ENCODE measurements around the gene CDC5L. TPM values are rescaled to one million over a fixed set of nuclear protein-coding genes. Genes with fewer than 3 reads are reported as not detected.

CDC5L gene
- total and polyA plus RNA-seq, 2 experiments from 2014 or later, result 27.0 to 32.5 TPM

GRCh38 chr6:44423306-44423705, 35.8 kb downstream of the CDC5L start:
- H3K27ac Mint-ChIP-seq, result no peak overlapping the region
- peaks cover 52% of the 10 kb centered on the region for H3K36me3 Mint-ChIP-seq (ENCODE audit: low read depth)
- Histone ChIP-seq H3F3A (replicated peaks; ENCODE audit: low read depth) (no peaks in the 10 kb centered on the region), H3K4me1 (ENCODE audit: insufficient read depth) (0 out of 2 replicates have a peak, but pooled peaks cover 6% of the 10 kb centered on the region), H3K79me2 (replicated peaks; ENCODE audit: insufficient read depth) (peaks cover 9% of the 10 kb centered on the region), H3K27ac (ENCODE audit: low read depth) (no peak overlapping the region), H3K9me2 (ENCODE audit: insufficient read depth) (no peaks in the 10 kb centered on the region), H3K36me3 (ENCODE audit: insufficient read depth) (peaks cover 53% of the 10 kb centered on the region), H3K4me2 (no peak overlapping the region), H3K4me3 (no peak overlapping the region), H4K20me1 (replicated peaks; ENCODE audit: insufficient read depth) (peaks cover 9% of the 10 kb centered on the region), H2AFZ (no peak overlapping the region), H3K27me3 (ENCODE audit: insufficient read depth) (no peaks in the 10 kb centered on the region)
- DNase-seq (ENCODE audit: low spot score) (no peak), ATAC-seq (no peak)
- H3K27me3 Mint-ChIP-seq (ENCODE audit: insufficient read depth, low read depth, poor library complexity), result no peaks in the 10 kb centered on the region
- no peaks in the 10 kb centered on the region for H3K4me1 Mint-ChIP-seq
- no peaks in the 10 kb centered on the region for H3K9me3 Mint-ChIP-seq
- H3K4me3 Mint-ChIP-seq, result no peak overlapping the region
- TF ChIP-seq CTCF (conservative IDR thresholded peaks at IDR 0.05; ENCODE audit: low read depth in 2 of 2) (no peak), CREB1 (CRISPR knock-in tag; IDR thresholded peaks at IDR 0.05; ENCODE audit: low read depth) (no peak), NANOG (IDR thresholded peaks at IDR 0.05; ENCODE audit: borderline replicate concordance) (no peak), STAT1 (IDR thresholded peaks at IDR 0.05; ENCODE audit: unreplicated experiment) (no peak), REST (IDR thresholded peaks at IDR 0.05; ENCODE audit: unreplicated experiment) (no peak), EZH2 (IDR thresholded peaks at IDR 0.05; ENCODE audit: low read depth, unreplicated experiment) (no peak), JUNB (IDR thresholded peaks at IDR 0.05; ENCODE audit: unreplicated experiment) (no peak), ZNF114 (CRISPR knock-in tag; IDR thresholded peaks at IDR 0.05) (no peak), POLR2AphosphoS5 (IDR thresholded peaks at IDR 0.05; ENCODE audit: low read depth) (no peak)
- TF ChIP-seq, protein P1, sequence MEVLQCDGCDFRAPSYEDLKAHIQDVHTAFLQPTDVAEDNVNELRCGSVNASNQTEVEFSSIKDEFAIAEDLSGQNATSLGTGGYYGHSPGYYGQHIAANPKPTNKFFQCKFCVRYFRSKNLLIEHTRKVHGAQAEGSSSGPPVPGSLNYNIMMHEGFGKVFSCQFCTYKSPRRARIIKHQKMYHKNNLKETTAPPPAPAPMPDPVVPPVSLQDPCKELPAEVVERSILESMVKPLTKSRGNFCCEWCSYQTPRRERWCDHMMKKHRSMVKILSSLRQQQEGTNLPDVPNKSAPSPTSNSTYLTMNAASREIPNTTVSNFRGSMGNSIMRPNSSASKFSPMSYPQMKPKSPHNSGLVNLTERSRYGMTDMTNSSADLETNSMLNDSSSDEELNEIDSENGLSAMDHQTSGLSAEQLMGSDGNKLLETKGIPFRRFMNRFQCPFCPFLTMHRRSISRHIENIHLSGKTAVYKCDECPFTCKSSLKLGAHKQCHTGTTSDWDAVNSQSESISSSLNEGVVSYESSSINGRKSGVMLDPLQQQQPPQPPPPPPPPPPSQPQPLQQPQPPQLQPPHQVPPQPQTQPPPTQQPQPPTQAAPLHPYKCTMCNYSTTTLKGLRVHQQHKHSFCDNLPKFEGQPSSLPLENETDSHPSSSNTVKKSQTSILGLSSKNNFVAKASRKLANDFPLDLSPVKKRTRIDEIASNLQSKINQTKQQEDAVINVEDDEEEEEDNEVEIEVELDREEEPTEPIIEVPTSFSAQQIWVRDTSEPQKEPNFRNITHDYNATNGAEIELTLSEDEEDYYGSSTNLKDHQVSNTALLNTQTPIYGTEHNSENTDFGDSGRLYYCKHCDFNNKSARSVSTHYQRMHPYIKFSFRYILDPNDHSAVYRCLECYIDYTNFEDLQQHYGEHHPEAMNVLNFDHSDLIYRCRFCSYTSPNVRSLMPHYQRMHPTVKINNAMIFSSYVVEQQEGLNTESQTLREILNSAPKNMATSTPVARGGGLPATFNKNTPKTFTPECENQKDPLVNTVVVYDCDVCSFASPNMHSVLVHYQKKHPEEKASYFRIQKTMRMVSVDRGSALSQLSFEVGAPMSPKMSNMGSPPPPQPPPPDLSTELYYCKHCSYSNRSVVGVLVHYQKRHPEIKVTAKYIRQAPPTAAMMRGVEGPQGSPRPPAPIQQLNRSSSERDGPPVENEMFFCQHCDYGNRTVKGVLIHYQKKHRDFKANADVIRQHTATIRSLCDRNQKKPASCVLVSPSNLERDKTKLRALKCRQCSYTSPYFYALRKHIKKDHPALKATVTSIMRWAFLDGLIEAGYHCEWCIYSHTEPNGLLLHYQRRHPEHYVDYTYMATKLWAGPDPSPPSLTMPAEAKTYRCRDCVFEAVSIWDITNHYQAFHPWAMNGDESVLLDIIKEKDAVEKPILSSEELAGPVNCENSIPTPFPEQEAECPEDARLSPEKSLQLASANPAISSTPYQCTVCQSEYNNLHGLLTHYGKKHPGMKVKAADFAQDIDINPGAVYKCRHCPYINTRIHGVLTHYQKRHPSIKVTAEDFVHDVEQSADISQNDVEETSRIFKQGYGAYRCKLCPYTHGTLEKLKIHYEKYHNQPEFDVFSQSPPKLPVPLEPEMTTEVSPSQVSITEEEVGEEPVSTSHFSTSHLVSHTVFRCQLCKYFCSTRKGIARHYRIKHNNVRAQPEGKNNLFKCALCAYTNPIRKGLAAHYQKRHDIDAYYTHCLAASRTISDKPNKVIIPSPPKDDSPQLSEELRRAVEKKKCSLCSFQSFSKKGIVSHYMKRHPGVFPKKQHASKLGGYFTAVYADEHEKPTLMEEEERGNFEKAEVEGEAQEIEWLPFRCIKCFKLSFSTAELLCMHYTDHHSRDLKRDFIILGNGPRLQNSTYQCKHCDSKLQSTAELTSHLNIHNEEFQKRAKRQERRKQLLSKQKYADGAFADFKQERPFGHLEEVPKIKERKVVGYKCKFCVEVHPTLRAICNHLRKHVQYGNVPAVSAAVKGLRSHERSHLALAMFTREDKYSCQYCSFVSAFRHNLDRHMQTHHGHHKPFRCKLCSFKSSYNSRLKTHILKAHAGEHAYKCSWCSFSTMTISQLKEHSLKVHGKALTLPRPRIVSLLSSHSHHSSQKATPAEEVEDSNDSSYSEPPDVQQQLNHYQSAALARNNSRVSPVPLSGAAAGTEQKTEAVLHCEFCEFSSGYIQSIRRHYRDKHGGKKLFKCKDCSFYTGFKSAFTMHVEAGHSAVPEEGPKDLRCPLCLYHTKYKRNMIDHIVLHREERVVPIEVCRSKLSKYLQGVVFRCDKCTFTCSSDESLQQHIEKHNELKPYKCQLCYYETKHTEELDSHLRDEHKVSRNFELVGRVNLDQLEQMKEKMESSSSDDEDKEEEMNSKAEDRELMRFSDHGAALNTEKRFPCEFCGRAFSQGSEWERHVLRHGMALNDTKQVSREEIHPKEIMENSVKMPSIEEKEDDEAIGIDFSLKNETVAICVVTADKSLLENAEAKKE (CRISPR knock-in tag; IDR thresholded peaks at IDR 0.05), result no peak
- TF ChIP-seq, protein P2, sequence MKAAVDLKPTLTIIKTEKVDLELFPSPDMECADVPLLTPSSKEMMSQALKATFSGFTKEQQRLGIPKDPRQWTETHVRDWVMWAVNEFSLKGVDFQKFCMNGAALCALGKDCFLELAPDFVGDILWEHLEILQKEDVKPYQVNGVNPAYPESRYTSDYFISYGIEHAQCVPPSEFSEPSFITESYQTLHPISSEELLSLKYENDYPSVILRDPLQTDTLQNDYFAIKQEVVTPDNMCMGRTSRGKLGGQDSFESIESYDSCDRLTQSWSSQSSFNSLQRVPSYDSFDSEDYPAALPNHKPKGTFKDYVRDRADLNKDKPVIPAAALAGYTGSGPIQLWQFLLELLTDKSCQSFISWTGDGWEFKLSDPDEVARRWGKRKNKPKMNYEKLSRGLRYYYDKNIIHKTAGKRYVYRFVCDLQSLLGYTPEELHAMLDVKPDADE (IDR thresholded peaks at IDR 0.05), result no peak

Measured in GM23338 (cell line).